Motor neuron (in vitro differentiated cells): Measurements from ENCODE around the gene CAPN9. TPM values are rescaled to one million over a fixed set of nuclear protein-coding genes. Genes with fewer than 3 reads are reported as not detected.
"Not testable (repeated sequence)": the region's sequence is repeated elsewhere in the genome, so short reads cannot be mapped to it uniquely, and the experiment has no call there.

Source experiments
- ATAC-seq, 8 experiments: fragments of 200-7000 bp; cut with Tn5 transposase; replicated peaks in 6 of 8; 2 replicates each; pipeline ENCODE4 v1.8.0; 2021; ENCODE audit warnings: mild to moderate bottlenecking in 8 of 8, moderate library complexity in 8 of 8
- H3K27ac ChIP-seq, 2 donors: fragments of 250-450 bp; sonication (Bioruptor Pico); 2 replicates each; pipeline ENCODE4 v1.9.0; 2021; ENCODE audit warnings: antibody characterized with exemption in 2 of 2, mild to moderate bottlenecking in 2 of 2, moderate library complexity in 1 of 2
- H3K4me1 ChIP-seq, 2 donors: fragments of 250-450 bp; sonication (Bioruptor Pico); replicated peaks in 1 of 2; 2 replicates each; pipeline ENCODE4 v1.6.1; 2021; ENCODE audit warnings: antibody characterized with exemption in 2 of 2, mild to moderate bottlenecking in 2 of 2, moderate library complexity in 1 of 2
- H3K4me3 ChIP-seq, 5 donors: fragments of 250-450 bp; sonication (Bioruptor Pico); 2 replicates each; pipeline ENCODE4 v1.9.0; 2021; ENCODE audit warnings: antibody characterized with exemption in 5 of 5, mild to moderate bottlenecking in 5 of 5, moderate library complexity in 4 of 5
- WGBS, 10 experiments: fragments of 450-650 bp; shearing (Covaris generic); methylation state at CpG; one replicate each; pipeline ENCODE4 v1.0.0; 2022; 5-methylcytosine and 5-hydroxymethylcytosine counted together
- in situ Hi-C, 9 experiments: fragments of 400-800 bp; cut with MboI; loops; one replicate each; pipeline ENCODE4 v1.15.0; 2021; ENCODE audit warnings: low sequenced_read_pairs in 9 of 9, low pct_unique_long_range_greater_than_20kb in 2 of 9; ENCODE audit not compliant: unreplicated experiment in 9 of 9
- total RNA-seq, 8 experiments: library from RNA; unstranded; fragments of 300-600 nt; gene quantifications; 2 replicates each; pipeline versions ENCODE4 v1.2.3 to v1.2.4, GENCODE V29; 2022

The CAPN9 gene
- total RNA-seq, 8 experiments from 2014 or later, result 0.08 to 0.29 (median 0.11) TPM; not detected in 4

- peak in 3 of 8 experiments; percentile 2 to 12 (median 7) for ATAC-seq
- no peak overlapping the region for H3K27ac ChIP-seq
- 17 to 95% (median 76%) methylated on average over 1 to 8 of the region's 8 CpGs; no CpG with 5 or more reads in 4 of the 10 experiments for WGBS, 10 experiments
- H3K4me3 ChIP-seq, result no peak overlapping the region
- in situ Hi-C loops, result no loop called here
- H3K4me1 ChIP-seq, result peaks cover 8 to 14% of the 10 kb centered on the region in 2 donors
Observed at GRCh38 chr1:230713547-230713914, 33.7 kb upstream of the CAPN9 start.

GRCh38 chr1:230713915-230714764 is 33.0 kb upstream of the CAPN9 start, which contains the start of gene AGT:
TSS of gene AGT (minus strand) at chr1:230714122. CDS start at chr1:230710823, 3,299 bp downstream.
- peak; percentile 79 to 96 (median 92) for ATAC-seq
- 4 to 63% (median 29%) methylated on average over 1 to 11 of the region's 24 CpGs; no CpG with 5 or more reads in 4 of the 10 experiments for WGBS, 10 experiments
- Histone ChIP-seq H3K27ac (no peak within 1 kb of the TSS), H3K4me1 (peaks cover 8 to 13% of the 10 kb centered on the region in 2 donors), H3K4me3 (no peak within 1 kb of the TSS)
- in situ Hi-C loops, result no loop called here

GRCh38 chr1:230715510-230715909 is 31.7 kb upstream of the CAPN9 start:
- WGBS, 10 experiments, result 0 to 100% (median 86%) methylated on average over 1 to 3 of the region's 3 CpGs
- in situ Hi-C loops, result no loop called here
- H3K27ac ChIP-seq, result no peak overlapping the region
- no peak overlapping the region for H3K4me3 ChIP-seq
- no peak for ATAC-seq
- H3K4me1 ChIP-seq, result peaks cover 8 to 13% of the 10 kb centered on the region in 2 donors

- H3K4me3 ChIP-seq, in situ Hi-C loops, ATAC-seq, H3K27ac ChIP-seq: not testable (repeated sequence)
- WGBS, 10 experiments, result 17 to 87% (median 57%) methylated on average over 1 to 3 of the region's 3 CpGs; no CpG with 5 or more reads in 2 of the 10 experiments
- peaks cover 8 to 13% of the 10 kb centered on the region in 2 donors for H3K4me1 ChIP-seq
Observed at GRCh38 chr1:230716453-230716852, 30.7 kb upstream of the CAPN9 start.

- no peak for ATAC-seq
- WGBS, 10 experiments, result 0 to 100% (median 60%) methylated on average over 1 of the region's 1 CpG; no CpG with 5 or more reads in 3 of the 10 experiments
- in situ Hi-C loops, result no loop called here
- Histone ChIP-seq H3K4me3 (no peak overlapping the region), H3K27ac (no peak overlapping the region), H3K4me1 (peaks cover 8 to 13% of the 10 kb centered on the region in 2 donors)
Observed at GRCh38 chr1:230717251-230717650, 29.9 kb upstream of the CAPN9 start.

- H3K27ac ChIP-seq, H3K4me3 ChIP-seq, in situ Hi-C loops, H3K4me1 ChIP-seq: not testable (repeated sequence)
- ATAC-seq, result peak in 2 of 8 experiments; percentile 41 to 70
- WGBS, 10 experiments, result 20 to 100% (median 100%) methylated on average over 1 to 2 of the region's 3 CpGs; no CpG with 5 or more reads in 4 of the 10 experiments
Observed at GRCh38 chr1:230721849-230722522, 25.2 kb upstream of the CAPN9 start.

- 23 to 100% (median 79%) methylated on average over 2 to 6 of the region's 6 CpGs for WGBS, 10 experiments
- H3K4me3 ChIP-seq, result no peak overlapping the region
- peaks cover 0 to 7% of the 10 kb centered on the region in 2 donors for H3K4me1 ChIP-seq
- in situ Hi-C loops, result no loop called here
- no peak overlapping the region for H3K27ac ChIP-seq
- no peak for ATAC-seq
Observed at GRCh38 chr1:230725256-230726012, 21.8 kb upstream of the CAPN9 start.

GRCh38 chr1:230728710-230729392 is 18.3 kb upstream of the CAPN9 start:
- WGBS, 10 experiments, result 5 to 80% (median 37%) methylated on average over 1 to 5 of the region's 6 CpGs; no CpG with 5 or more reads in 2 of the 10 experiments
- in situ Hi-C loops, result no loop called here
- Histone ChIP-seq H3K27ac (no peak overlapping the region), H3K4me1 (peaks cover 0 to 10% of the 10 kb centered on the region in 2 donors), H3K4me3 (no peak overlapping the region)
- peak in 7 of 8 experiments; percentile 73 to 96 (median 80) for ATAC-seq

GRCh38 chr1:230730977-230731376 is 16.2 kb upstream of the CAPN9 start:
- peak in 2 of 8 experiments; percentile 29 to 60 for ATAC-seq
- no peak overlapping the region for H3K4me3 ChIP-seq
- in situ Hi-C loops, result no loop called here
- WGBS, 10 experiments, result 5 to 78% (median 58%) methylated on average over 1 to 5 of the region's 5 CpGs; no CpG with 5 or more reads in 1 of the 10 experiments
- H3K4me1 ChIP-seq, result peaks cover 0 to 10% of the 10 kb centered on the region in 2 donors
- no peak overlapping the region for H3K27ac ChIP-seq

- 20 to 90% (median 40%) methylated on average over 1 to 2 of the region's 2 CpGs; no CpG with 5 or more reads in 7 of the 10 experiments for WGBS, 10 experiments
- Histone ChIP-seq H3K4me1 (peaks cover 0 to 3% of the 10 kb centered on the region in 2 donors), H3K27ac (no peak overlapping the region), H3K4me3 (no peak overlapping the region)
- in situ Hi-C loops, result no loop called here
- peak in 6 of 8 experiments; percentile 10 to 49 (median 34) for ATAC-seq
Observed at GRCh38 chr1:230735447-230735846, 11.7 kb upstream of the CAPN9 start.

- in situ Hi-C loops, result no loop called here
- no peaks in the 10 kb centered on the region for H3K4me1 ChIP-seq
- no peak overlapping the region for H3K27ac ChIP-seq
- ATAC-seq, result no peak
- H3K4me3 ChIP-seq, result no peak overlapping the region
- WGBS, 10 experiments, result 29 to 94% (median 86%) methylated on average over 1 to 3 of the region's 3 CpGs; no CpG with 5 or more reads in 3 of the 10 experiments
Observed at GRCh38 chr1:230737622-230738262, 9.4 kb upstream of the CAPN9 start.
